HEK293T (cell line): ENCODE results near the gene AVPR2.

Experiments
- BHLHE40 ChIP-seq: fragments of 450-650 bp; IDR thresholded peaks from 2 replicates; pipeline ENCODE4 v1.6.1; 2016; ENCODE audit warnings: mild to moderate bottlenecking, moderate library complexity, borderline replicate concordance
- FOXM1 ChIP-seq: fragments of 450-650 bp; IDR thresholded peaks from 2 replicates; pipeline ENCODE4 v1.6.1; 2017; ENCODE audit warnings: mild to moderate bottlenecking, borderline replicate concordance

DNA sequence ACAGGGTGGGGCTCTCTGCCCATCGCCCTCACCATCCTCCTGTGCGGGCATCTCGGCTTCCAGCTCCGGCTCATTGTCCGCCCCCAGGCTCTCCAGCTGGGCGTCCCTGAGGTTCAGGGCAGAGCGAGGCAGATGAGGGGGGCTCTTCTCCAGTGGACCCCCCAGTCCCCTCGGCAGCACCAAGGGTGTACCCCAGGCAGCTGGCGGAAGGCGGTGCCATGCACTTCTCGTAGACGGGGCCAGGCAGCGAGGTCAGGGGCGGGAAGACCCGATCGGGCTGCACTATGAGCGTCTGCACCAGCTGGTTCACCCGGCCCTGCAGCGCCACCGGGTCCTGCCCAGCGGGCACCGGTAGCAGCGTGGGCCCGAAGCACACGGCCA lies 5.5 kb downstream of the AVPR2 start:
- TF ChIP-seq FOXM1 (no peak), BHLHE40 (no peak)
